ENCODE data around the gene POU2F3. TPM values are rescaled to one million over a fixed set of nuclear protein-coding genes. Genes with fewer than 3 reads are reported as not detected.

POU2F3 gene
- total and polyA plus RNA-seq, 2 of the 13 experiments (the other 11 are each of a cell fraction or from before 2014, with no cell fraction given) = not detected

GRCh38 chr11:120314861-120315260, 74.9 kb downstream of the POU2F3 start:
- FAIRE-seq (no peak), ATAC-seq (no peak), DNase-seq (ENCODE audit: low spot score) (no peak)
- H2AFZ ChIP-seq (ENCODE audit: low read length) = no peak overlapping the region
- peaks cover 0 to 18% of the 10 kb centered on the region in 2 experiments; a peak in 2 of 5 replicates for H3K27me3 ChIP-seq (ENCODE audit: control insufficient read depth in 1 of 2, insufficient read depth in 2 of 2, low read length in 2 of 2)
- no peak overlapping the region for H3K4me3 ChIP-seq (replicated peaks in 1 of 3; ENCODE audit: insufficient read depth in 1 of 3, low read depth in 2 of 3, low read length in 3 of 3)
- BruUV-seq (replicated peaks) = no TSS peak
- H3K4me1 ChIP-seq (ENCODE audit: insufficient read depth, low read length) = peaks cover 13% of the 10 kb centered on the region; the same call in 1 of the 2 replicates
- no peaks in the 10 kb centered on the region for H4K20me1 ChIP-seq (ENCODE audit: insufficient read depth, low read length)
- in situ Hi-C loops (cut with HindIII; ENCODE audit: extremely low pct_ligation_motif_present, low pct_unique_long_range_greater_than_20kb) = no loop called here
- H3K9ac ChIP-seq (ENCODE audit: insufficient read depth, low read depth, low read length) = no peak overlapping the region
- no peak overlapping the region for H3K4me2 ChIP-seq (ENCODE audit: low read depth, low read length)
- no peaks in the 10 kb centered on the region for H3K36me3 ChIP-seq (replicated peaks in 1 of 2; ENCODE audit: control insufficient read depth in 1 of 2, insufficient read depth in 2 of 2, low read length in 2 of 2)
- 0% methylated on average over 3 of the region's 3 CpGs for WGBS (ENCODE audit: low lambda C conversion rate)
- POLR2A ChIA-PET = no interaction called here
- no peak overlapping the region for H3K27ac ChIP-seq (ENCODE audit: extremely low read length, insufficient read depth, low read length)
- CTCF ChIA-PET (ENCODE audit: low intra/inter-chr PET ratio, low total read pairs) = no interaction called here
- TF ChIP-seq PCBP2 (optimal IDR thresholded peaks at IDR 0.05; ENCODE audit: low read depth, low read length, poor library complexity, severe bottlenecking) = no peak
- TF ChIP-seq ZFAT (CRISPR knock-in tag; conservative IDR thresholded peaks at IDR 0.05) = no peak
- no peak for TF ChIP-seq NFKB2 (CRISPR knock-in tag; IDR thresholded peaks at IDR 0.05; ENCODE audit: borderline replicate concordance)
- TF ChIP-seq KDM3A (CRISPR knock-in tag; IDR thresholded peaks at IDR 0.05; ENCODE audit: low read depth) = no peak
- TF ChIP-seq TFDP2 (CRISPR knock-in tag; IDR thresholded peaks at IDR 0.05) = no peak
- no peak for TF ChIP-seq ZBTB46 (CRISPR knock-in tag; IDR thresholded peaks at IDR 0.05; ENCODE audit: borderline replicate concordance)
- no peak for TF ChIP-seq FOSL1 (CRISPR knock-in tag; IDR thresholded peaks at IDR 0.05; ENCODE audit: borderline replicate concordance)
- no peak for TF ChIP-seq ZNF18 (CRISPR knock-in tag; IDR thresholded peaks at IDR 0.05; ENCODE audit: insufficient replicate concordance)
- no peaks in the 10 kb centered on the region for H3K79me2 ChIP-seq (ENCODE audit: insufficient read depth, low read length)
- no peaks in the 10 kb centered on the region for H3K9me3 ChIP-seq (ENCODE audit: low read length)
- intact Hi-C loops (cut with micrococcal nuclease; ENCODE audit: unreplicated experiment) = no loop called here
